ENCODE results near the gene EPHB2.

EPHB2 gene

DNA sequence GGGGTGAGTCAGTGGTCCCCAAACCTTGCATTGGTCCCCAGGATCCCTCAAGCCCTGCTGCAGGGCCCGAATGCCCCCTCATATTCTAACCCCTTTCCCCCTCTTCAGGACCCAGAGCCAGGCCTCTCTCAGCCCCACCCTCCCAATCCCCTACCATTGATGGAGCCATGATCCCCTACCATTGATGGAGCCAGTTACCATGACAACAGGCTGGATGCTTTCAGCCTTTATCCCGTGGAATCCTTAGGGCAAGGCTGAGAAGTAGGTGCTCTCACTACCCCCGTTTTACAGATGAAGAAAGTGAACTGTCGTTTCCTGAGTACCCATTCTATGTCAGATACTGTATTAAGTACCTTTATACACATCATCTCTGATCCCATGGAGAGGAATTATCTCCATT is 70.8 kb downstream of the EPHB2 start:
- no peak for DNase-seq (ENCODE audit: low spot score)

DNA sequence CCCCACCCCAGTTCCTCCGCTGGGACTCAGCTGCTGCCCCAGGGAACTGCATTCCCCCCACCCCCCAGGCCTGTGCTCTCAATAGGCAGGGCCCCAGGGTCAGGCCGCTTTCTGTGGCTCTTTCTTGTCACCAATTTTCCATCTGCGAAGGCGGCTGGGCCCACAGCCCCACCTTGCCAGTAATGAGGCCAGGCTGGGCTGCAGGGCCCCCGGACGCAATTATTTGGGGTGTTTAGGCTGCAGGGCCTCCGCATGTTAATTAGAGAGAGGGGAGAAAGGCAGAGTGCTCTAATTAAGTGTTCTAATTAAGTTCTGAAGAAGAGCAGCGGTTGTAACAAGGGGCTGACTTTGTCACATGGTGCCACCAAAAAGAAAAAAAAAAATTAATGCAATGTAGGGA is 71.8 kb downstream of the EPHB2 start:
- DNase-seq (ENCODE audit: low spot score): no peak

DNA sequence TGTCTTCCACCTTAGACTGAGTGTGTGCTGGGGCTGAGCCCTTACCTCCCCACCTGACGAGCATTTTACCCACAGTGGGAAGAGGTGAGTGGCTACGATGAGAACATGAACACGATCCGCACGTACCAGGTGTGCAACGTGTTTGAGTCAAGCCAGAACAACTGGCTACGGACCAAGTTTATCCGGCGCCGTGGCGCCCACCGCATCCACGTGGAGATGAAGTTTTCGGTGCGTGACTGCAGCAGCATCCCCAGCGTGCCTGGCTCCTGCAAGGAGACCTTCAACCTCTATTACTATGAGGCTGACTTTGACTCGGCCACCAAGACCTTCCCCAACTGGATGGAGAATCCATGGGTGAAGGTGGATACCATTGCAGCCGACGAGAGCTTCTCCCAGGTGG is 73.7 kb downstream of the EPHB2 start:
- no peak for DNase-seq (ENCODE audit: low spot score)

DNA sequence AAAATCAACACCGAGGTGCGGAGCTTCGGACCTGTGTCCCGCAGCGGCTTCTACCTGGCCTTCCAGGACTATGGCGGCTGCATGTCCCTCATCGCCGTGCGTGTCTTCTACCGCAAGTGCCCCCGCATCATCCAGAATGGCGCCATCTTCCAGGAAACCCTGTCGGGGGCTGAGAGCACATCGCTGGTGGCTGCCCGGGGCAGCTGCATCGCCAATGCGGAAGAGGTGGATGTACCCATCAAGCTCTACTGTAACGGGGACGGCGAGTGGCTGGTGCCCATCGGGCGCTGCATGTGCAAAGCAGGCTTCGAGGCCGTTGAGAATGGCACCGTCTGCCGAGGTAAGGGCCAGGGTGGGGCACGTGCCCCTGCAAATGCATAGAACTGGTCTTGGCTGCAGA is 74.1 kb downstream of the EPHB2 start:
- no peak for DNase-seq (ENCODE audit: low spot score)

DNA sequence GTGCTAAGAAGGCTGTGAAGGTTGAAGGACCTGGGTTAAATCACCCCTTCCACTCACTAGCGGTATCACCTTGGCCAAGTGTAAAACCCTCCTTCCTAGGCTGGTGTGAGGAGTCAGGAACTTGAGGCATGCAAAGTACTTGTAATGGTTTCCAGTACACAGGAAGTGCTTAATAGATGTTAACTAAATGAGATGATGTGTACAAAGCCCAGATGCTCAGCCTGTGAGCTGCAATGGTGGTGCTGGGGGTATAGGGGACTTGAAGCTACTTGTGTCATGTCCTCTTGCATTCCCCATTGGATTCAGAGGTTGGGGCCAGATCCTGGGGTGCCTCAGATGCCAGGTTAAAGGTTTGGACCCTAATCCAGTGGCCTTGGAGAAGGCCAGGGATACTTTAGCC is 75.5 kb downstream of the EPHB2 start:
- no peak for DNase-seq (ENCODE audit: low spot score)

DNA sequence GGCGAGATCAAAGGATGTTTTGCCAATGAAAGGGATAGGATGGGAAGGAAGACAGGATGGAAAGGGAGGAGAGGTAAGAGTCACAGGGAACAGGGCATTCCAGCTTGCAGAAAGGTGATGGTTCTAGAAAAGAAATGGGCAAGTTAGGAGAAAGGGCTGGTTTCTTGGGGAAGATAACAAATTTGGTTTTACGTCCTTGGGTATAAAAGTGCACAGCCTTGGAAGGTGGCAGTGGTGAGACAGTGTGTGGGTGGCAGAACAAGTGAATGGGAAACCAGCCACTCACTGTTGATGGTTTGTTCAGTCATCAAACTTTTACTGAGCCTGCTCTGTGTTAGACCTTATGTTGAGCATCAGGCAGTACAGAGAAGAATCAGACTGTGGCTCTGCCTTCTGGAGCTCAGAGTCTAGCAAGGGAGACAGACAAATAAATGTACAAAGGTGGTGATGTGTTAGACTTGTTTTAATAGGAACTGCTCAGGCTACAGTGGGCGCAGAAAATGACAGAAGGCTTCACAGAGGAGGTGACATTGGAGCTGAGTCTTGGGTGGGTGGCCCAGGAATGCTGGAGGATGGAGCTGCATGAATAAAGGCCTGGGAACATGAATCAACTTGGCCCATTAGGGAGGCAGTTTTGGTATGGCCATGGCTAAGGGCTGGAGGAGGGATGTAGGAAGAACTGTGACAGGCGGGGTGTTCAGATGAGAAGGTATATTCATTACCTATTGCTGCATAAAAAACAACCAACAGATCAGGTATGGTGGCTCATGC is 76.3 kb downstream of the EPHB2 start:
- DNase-seq (ENCODE audit: low spot score): no peak

DNA sequence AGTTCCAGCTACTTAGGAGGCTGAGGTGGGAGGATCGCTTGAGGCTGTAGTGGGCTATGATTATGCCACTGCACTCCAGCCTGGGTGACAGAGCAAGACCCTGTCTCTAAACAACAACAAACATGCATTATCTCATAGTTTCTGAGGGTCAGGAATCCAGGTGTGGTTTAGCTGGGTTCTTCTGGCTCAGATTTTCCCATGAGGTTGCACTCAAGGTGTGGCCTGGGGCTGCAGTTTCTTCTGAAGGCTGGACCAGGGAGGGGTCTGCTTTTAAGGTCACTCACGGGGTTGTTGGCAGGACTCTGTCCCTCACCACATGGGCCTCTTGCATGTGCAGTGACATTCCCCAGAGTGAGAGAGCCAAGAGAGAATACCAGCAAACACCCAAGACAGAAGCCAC is 77.0 kb downstream of the EPHB2 start:
- no peak for DNase-seq (ENCODE audit: low spot score)

DNA sequence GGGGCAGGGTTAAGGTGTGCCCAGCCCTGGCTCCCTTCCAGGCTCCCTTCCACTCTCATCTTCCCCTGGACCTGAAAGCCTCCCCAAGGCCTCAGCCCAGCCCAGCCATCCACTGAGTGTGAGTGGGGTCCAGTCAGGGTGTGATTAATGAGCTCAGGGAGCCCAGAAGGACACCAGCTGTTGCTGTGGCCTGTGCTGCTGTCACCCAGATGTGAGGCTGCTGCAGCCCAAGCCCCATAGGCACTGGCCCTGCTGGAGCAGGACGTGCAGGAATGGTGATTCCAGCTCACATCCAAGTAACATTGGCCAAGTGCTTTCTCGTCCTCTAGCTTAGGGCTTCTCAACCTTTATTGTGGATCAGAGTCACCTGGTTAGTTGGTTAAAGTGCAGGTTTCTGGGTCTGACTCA is 77.6 kb downstream of the EPHB2 start:
- no peak for DNase-seq (ENCODE audit: low spot score)

DNA sequence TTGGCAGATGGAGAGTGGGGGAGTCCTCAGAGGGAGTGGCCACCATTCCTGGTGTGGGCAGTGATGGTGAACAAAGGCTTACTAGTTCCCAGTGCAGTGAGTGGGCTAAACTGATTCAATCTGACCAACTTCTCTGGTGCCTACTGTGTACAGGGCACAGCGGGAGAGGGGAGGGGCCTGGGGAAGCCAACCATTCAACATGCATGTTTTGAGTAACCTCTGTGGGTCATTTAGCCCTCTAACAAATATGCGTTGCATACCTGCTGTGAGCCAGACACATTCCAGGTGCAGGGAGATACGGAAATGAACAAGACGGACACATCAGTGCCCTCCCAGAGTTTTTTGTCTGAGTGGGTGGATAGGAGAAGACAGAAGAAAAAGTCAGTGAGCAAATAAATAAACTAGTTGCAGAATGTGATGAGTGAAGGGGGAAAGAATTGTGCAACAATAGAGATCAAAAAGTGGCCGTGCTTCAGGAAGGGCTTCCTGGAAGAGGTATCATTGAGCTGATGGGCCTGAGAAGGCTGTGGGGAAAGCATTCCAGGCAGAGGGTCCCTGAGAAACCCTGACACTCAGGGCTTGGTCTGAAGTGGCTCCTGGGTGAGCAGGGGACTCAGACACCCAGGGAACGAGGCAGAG is 78.8 kb downstream of the EPHB2 start:
- no peak for DNase-seq (ENCODE audit: low spot score)

DNA sequence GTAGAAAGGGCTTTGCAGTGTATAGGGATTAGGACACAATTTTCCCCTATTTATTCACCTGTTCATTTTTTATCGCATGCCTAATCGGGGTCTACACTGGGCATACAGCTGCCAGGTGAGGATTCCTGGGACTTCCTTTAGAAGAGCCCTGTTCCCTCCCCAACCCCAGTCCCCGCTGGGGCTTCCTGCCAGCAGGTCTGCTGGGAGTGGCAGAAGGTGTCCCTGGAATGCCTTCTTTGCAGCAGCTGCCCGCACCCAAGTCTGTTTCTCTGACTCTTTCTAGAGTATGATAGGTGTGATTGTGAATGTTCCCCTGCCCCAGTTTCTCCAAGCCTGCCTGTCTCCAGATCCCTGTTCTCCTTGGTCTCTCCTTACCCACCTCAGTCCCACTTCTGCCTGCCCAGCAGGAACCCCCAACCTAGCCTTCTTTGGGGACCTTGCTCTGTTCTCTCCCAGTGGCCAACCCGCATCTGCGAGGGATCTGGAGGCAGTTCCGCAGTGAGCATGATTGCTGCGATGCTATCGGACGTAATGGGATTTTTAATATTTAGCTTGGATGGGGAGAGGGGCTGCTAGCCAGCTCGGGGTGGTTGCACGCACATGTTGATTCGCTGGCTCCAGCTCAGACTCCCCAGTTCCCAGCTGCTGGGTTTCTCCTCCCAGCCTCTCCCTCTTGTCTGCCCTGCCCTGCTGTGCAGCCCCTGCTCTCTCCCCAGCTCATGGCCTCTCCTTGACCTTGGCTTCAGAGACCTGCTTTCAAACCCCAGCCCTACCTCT is 79.8 kb downstream of the EPHB2 start:
- DNase-seq (ENCODE audit: low spot score): no peak

DNA sequence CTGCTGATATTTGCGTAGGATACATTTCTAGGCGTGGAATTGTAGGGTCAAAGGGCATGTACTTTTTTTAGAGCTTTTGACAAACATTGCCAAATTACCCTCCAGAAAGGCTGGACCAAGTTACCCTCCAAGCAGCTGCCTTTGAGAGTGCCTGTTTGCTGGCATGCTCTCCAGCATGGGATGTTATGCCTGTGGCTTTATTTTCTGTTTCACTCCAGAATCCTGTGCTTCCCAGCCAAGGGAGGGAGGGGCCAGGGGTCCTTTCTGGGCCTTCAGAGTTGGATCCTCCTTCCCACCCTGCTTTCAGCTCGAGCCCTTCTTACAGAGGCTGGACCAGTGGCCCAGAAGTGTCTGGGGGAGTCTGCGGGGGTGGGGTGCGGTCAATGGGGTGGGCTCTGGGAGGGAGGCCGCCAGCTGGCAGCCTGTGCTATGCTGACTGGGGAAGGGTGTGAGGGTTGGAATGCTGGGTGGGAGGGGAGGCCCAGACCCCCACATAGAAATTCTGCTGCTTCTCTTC is 81.2 kb downstream of the EPHB2 start:
- DNase-seq (ENCODE audit: low spot score): peak; percentile 74

DNA sequence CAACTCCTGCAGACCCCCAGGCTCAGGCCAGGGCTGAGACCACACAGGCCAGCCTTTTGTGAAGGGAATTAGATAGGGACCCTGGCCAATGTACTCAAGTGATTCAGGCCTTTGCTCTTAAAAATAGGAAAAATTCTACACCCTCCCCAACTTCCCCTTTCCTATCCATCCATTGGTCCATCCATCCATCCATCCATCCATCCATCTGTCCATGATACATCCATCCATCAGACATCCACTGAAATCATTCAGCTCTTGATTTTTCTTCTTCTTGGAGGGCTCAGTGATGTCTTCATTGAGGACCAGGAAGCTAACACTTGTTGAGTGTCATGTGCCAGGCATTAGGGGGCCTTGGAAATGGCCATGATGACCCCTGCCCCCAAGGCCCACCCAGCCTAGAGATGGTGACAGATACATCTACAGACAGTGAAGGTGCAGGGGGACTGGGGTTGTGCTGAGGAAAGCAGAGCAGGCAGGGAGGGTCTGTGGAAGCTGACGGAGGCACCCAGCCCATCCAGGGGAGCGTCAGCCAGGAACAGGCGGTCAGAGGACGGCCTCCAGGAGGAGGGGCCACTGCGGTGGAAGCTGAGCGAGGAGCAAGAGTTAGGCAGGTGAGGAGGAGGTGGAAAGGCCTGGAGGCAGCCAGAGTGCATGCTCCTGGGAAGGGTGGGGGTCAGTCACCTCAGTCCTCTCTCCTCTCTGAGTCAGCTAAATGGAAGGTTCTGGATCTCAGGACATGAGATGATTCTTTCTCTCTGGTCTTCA is 81.9 kb downstream of the EPHB2 start:
- DNase-seq (ENCODE audit: low spot score): no peak

DNA sequence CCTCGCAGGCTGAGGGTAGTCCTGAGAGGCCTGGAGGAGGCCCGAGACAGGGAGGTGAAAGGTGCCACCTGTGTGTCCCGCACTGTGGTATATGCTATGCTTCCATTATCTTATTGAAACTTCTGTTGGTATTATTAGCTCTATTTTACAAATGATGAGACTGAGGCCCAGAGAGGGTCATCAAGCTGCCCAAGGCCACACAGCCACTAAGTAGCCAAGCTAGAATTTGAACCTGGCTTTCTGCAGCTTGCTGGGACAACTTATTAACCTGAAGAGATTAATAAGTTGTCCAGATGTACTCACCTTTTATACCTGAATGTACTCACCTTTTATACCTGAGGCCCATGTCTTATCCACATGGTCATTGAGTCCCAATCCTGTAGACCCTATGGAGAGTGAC is 83.0 kb downstream of the EPHB2 start:
- DNase-seq (ENCODE audit: low spot score): no peak

DNA sequence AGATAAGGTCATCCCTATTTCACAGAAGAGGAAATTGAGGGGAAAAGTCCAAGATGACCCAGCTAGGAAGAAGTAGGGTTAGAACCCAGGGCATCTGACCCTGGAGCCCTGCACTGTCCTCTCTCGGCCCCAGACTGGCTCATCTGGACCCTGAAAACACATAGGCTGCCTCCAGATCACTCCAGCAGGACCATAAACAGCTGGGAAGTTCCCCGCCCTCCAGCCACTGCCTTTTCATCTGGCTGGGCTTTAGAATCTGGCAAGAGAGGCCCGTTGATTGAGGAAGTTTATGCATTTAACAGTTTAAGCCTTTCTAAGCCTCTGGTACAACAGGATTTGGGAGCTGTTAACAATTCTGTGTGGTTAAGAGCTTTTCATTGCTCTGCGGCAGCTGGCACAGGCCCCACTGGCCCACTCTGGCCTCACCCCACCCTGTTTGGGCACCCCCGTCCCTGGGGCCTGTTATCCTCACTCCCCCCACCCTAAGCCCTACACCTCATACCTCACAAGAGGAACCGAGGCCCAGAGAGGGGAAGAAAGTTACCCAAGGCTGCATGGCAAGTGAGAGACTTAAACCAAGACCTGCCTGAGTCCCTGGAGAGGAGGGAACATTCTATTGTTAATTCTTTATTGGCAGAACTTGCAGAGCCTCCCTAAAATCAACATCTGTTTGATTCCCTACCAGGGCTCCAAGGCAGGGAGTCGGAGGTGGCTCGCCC is 84.2 kb downstream of the EPHB2 start:
- no peak for DNase-seq (ENCODE audit: low spot score)

DNA sequence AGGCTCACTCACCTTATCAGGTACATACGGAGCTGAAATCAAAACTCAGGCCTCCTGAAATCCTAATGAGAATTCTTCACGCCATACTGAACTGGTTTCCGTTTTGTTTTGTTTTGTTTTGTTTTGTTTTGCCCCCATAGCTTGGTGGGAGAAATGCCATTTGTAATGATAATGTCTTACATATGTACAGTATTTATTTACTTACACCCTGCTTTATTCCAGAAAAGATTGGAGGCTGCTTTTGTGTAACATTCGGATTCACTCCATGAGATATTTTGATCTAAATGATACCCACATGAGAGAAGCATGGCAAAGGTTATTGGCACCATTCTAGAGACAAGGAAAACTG is 84.7 kb downstream of the EPHB2 start:
- no peak for DNase-seq (ENCODE audit: low spot score)

DNA sequence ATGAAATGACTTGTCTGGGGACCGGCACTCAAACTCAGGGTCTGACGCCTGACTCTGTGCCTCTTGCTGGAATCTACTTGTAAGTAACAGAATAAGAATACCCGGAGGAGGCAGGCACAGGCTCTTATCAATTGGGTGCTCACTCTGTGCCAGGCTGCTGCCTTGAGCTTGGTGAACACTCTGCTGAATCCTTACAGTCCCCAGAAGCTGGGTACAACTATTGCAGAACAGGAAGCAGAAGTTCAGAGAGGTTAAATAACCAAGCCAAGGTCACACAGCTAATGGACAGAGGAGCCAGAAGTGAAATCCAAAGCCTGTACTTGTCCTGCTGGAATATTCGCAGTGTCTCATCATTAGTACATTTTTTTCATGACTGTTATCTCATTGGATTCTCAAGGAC is 86.0 kb downstream of the EPHB2 start:
- no peak for DNase-seq (ENCODE audit: low spot score)

DNA sequence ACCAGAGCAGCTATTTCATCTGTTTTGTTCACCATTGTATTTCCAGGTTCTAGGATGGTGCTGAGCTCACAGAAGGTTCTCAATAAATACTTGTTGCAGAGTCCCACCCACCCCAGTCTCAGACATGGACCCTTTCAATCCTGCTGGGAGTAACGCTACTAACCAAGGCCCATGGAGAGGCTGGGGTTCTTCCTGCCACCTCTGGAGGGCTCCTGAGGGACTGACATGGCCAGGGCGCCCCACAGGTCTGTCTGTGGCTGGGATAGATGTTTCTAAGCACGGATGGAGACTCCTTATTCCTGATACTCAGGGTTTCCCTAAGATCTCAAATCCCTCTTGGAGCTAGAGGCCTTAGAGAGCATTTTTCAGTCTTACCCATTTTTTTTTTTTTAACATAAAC is 87.4 kb downstream of the EPHB2 start:
- no peak for DNase-seq (ENCODE audit: low spot score)

DNA sequence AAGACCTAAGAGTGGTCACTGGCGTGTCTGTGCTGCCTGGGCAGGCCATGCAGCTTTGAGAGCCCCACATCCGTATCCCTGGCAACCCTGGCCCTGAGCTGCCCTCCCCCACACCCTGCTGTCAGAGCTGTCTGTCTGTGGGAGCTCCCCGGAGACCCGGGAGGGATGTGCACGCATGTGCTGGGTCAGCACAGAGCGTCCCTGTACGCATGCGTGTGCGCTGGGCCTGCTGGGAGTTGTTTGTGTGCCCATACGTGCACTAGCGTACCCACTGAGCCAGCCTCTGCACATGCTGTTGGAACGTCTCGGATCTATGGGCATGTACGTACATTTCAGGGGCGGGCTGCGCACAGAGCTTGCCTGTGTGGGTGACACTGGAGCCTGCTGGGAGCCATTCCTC is 89.3 kb downstream of the EPHB2 start:
- no peak for DNase-seq (ENCODE audit: low spot score)

DNA sequence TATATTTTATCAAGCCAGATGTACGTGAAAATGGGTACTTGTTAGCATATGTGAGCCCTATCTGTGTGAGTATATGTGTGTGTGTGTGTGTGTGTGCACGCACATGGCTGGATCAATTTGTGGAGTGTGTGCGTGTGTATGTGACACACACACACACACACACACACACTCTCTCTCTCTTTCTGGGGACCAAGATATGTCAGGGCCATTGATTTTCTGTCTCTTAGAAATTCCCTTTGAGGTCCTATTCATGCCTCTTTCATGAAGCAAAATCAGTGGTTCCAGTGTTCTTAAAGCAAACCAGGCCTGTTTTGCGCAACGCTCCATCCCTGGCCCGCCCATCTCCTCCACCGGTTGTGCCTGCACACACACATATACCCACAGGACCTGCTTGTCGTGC is 90.0 kb downstream of the EPHB2 start:
- DNase-seq (ENCODE audit: low spot score): no peak

DNA sequence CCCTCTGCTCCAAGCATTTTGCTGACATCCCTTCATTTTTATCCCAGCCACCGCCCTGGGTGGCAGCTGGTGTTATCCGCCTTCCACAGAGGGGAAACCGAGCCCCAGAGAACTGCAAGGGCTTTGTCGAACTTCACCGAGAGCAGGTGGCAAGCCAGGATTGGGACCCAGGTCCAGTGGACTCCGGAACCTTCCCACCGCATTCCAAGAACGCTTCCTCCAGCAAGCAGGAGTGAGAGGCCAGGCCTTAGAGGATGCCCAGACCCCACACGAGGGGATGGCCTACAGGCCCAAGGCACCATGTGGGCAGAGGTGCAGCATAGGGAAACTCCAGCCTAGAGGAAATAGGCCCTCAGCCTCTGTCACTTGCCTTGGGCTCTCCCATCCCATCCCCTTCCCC is 90.7 kb downstream of the EPHB2 start:
- no peak for DNase-seq (ENCODE audit: low spot score)

DNA sequence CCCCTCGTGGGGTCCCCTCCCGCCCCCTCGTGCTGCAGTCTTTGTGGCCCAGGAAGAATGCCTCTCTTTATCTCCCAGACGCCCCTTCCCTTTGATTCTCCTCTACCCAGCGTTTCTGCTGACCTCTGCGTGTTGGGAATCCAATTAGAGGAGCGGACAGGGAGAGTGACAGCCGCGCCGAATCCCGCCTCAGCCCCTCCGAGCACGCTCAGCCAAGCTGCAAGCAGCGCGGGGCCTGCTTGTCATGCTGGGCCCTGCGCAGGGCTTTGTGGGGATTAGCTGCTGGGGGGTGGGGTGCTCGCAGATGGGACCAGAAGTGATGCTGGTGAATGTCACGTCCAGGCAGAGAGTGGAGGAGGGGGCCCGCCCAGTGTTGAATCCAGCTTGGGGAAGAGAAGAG is 91.1 kb downstream of the EPHB2 start:
- DNase-seq (ENCODE audit: low spot score): no peak

DNA sequence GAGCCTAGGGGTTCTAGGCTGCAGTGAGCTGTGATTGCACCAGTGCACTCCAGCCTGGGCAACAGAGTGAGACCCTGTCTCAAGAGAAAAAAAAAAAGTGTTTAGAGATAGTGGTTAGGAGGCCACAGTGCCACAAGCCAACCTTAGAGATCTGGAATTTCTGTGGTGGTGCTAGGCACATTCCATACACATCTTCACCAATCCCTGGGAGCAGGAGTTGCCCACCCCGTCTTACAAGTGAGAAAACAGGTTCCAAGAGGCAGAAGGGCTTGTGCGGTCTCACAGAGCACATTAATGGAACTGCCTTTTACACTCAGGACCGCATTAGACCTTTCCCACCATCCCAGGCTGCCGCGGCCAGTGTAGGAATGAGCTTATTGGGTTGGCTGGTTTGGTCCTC is 93.2 kb downstream of the EPHB2 start:
- DNase-seq (ENCODE audit: low spot score): no peak

Data from HuH-7.5 (cell line).